B cell (primary cell): ENCODE measurements around the gene KYAT1. TPM values are rescaled to one million over a fixed set of nuclear protein-coding genes. Genes with fewer than 3 reads are reported as not detected.

Experiments
- ATAC-seq: fragments of 200-7000 bp; cut with Tn5 transposase; one replicate; pipeline ENCODE4 v1.10.0; 2021; ENCODE audit warnings: low read depth, mild to moderate bottlenecking, moderate number of reproducible peaks, moderate library complexity
- CTCF ChIA-PET: fragments of 350-600 bp; sonication (Branson Sonifier 250); formaldehyde crosslinking; loops from one replicate; lab custom pipeline; 2021; ENCODE audit warnings: antibody characterized with exemption, inconsistent platforms; lab: Charles Lee
- POLR2A ChIA-PET: fragments of 350-600 bp; sonication (Branson Sonifier 250); formaldehyde crosslinking; loops from one replicate; lab custom pipeline; 2021; ENCODE audit warnings: antibody characterized with exemption; lab: Charles Lee
- DNase-seq: peaks from one replicate; pipeline ENCODE4 v3.0.0; 2013
- H2AFZ ChIP-seq: 2 replicates; pipeline ENCODE4 v1.6.1; 2012; ENCODE audit warnings: mild to moderate bottlenecking, low read depth, low read length; ENCODE audit not compliant: insufficient read depth, poor library complexity, severe bottlenecking
- H3K27ac ChIP-seq, 2 donors: 1 replicate in 1 of 2; 2 replicates in 1 of 2; pipeline ENCODE4 v1.5.1; 2012 to 2013; ENCODE audit warnings: low read length in 2 of 2, mild to moderate bottlenecking in 2 of 2, moderate library complexity in 1 of 2
- H3K27me3 ChIP-seq, 4 experiments: fragments of 200-600 bp in 1 of 4; sonication (generic) in 1 of 4; replicated peaks in 1 of 4; 1 replicate in 2 of 4; 2 replicates in 2 of 4; pipeline versions ENCODE4 v1.6.1 to v1.7.0; 2013 to 2016; ENCODE audit warnings: low read length in 3 of 4, mild to moderate bottlenecking in 2 of 4, mixed read lengths in 1 of 4, moderate library complexity in 1 of 4; ENCODE audit not compliant: insufficient read depth in 4 of 4, control insufficient read depth in 3 of 4; ENCODE audit errors: control extremely low read depth in 1 of 4
- H3K36me3 ChIP-seq, 2 experiments: replicated peaks in 1 of 2; 1 replicate in 1 of 2; 2 replicates in 1 of 2; pipeline versions ENCODE4 v1.6.1 to v1.7.1; 2013; ENCODE audit warnings: low read length in 1 of 2; ENCODE audit not compliant: insufficient read depth in 2 of 2, control insufficient read depth in 1 of 2; ENCODE audit errors: control extremely low read depth in 1 of 2, extremely low read depth in 1 of 2
- H3K4me1 ChIP-seq, 2 donors: fragments of 200-600 bp in 1 of 2; sonication (generic) in 1 of 2; 1 replicate in 1 of 2; 2 replicates in 1 of 2; pipeline versions ENCODE4 v1.5.1 to v1.6.1; 2013 to 2017; ENCODE audit warnings: low read length in 2 of 2; ENCODE audit not compliant: control insufficient read depth in 2 of 2, insufficient read depth in 2 of 2
- H3K4me2 ChIP-seq: replicated peaks from 2 replicates; pipeline ENCODE3; 2012; ENCODE audit warnings: mild to moderate bottlenecking, low read depth, low read length; ENCODE audit not compliant: poor library complexity, severe bottlenecking
- H3K4me3 ChIP-seq, 5 experiments: fragments of 200-600 bp in 1 of 5; sonication (generic) in 1 of 5; 1 replicate in 3 of 5; 2 replicates in 2 of 5; pipeline versions ENCODE4 v1.5.1 to v1.7.0; 2011 to 2016; ENCODE audit warnings: low read length in 4 of 5, mild to moderate bottlenecking in 4 of 5, low read depth in 2 of 5, control low read depth in 1 of 5, moderate library complexity in 1 of 5; ENCODE audit not compliant: insufficient read depth in 1 of 5; ENCODE audit errors: control extremely low read depth in 1 of 5, extremely low read depth in 1 of 5
- H3K79me2 ChIP-seq: fragments of 200-600 bp; sonication (generic); one replicate; pipeline ENCODE4 v1.6.0; 2016; ENCODE audit warnings: low read length; ENCODE audit not compliant: control insufficient read depth, insufficient read depth
- H3K9ac ChIP-seq: fragments of 200-600 bp; sonication (generic); 2 replicates; pipeline ENCODE4 v1.6.1; 2017; ENCODE audit warnings: mild to moderate bottlenecking, low read length, moderate library complexity
- H3K9me3 ChIP-seq, 3 donors: one replicate each; pipeline versions ENCODE4 v1.6.1 to v1.7.1; 2013; ENCODE audit warnings: low read length in 2 of 3; ENCODE audit not compliant: control insufficient read depth in 2 of 3, insufficient read depth in 1 of 3; ENCODE audit errors: control extremely low read depth in 1 of 3
- H4K20me1 ChIP-seq: 2 replicates; pipeline ENCODE4 v1.6.0; 2012; ENCODE audit warnings: mild to moderate bottlenecking, low read length; ENCODE audit not compliant: insufficient read depth, control insufficient read depth, poor library complexity, severe bottlenecking
- H3K27ac Mint-ChIP-seq: one replicate; pipeline ENCODE4 v1.8.0; 2021; ENCODE audit warnings: mixed read lengths
- H3K27me3 Mint-ChIP-seq: one replicate; pipeline ENCODE4 v1.8.0; 2021; ENCODE audit warnings: mixed read lengths
- H3K4me1 Mint-ChIP-seq: one replicate; pipeline ENCODE4 v1.8.0; 2021; ENCODE audit warnings: mixed read lengths
- H3K4me3 Mint-ChIP-seq: one replicate; pipeline ENCODE4 v1.8.0; 2021; ENCODE audit warnings: mixed read lengths
- H3K9me3 Mint-ChIP-seq: one replicate; pipeline ENCODE4 v1.8.0; 2022; ENCODE audit warnings: mixed read lengths; ENCODE audit not compliant: insufficient read depth
- CTCF ChIP-seq: fragments of 200-600 bp; IDR thresholded peaks from one replicate; pipeline ENCODE4 v1.8.0; 2022; ENCODE audit warnings: antibody characterized with exemption, mild to moderate bottlenecking
- EZH2 ChIP-seq: IDR thresholded peaks from 2 replicates; pipeline ENCODE4 v1.6.1; 2012; ENCODE audit warnings: borderline replicate concordance, low read depth, mild to moderate bottlenecking, moderate library complexity, low read length; ENCODE audit not compliant: insufficient read depth, poor library complexity, severe bottlenecking
- WGBS: methylation state at CpG from one replicate; pipeline ENCODE4 v1.1.5; 2013; ENCODE audit warnings: missing lambda C conversion rate; ENCODE audit not compliant: insufficient coverage; 5-methylcytosine and 5-hydroxymethylcytosine counted together
- intact Hi-C: fragments of 100-400 bp; cut with micrococcal nuclease; formaldehyde crosslinking; loops from one replicate; pipeline ENCODE4 v1.10.0; 2022
- polyA plus RNA-seq: library from polyadenylated mRNA; depleted of rRNA; stranded (reverse); fragments of >200 nt; gene quantifications from 2 replicates; pipeline ENCODE4 v1.2.3, GENCODE V29; 2012
- total RNA-seq, 2 donors: library from RNA; stranded (reverse); fragments of 120-200 nt in 1 of 2; gene quantifications; 1 replicate in 1 of 2; 2 replicates in 1 of 2; pipeline versions ENCODE4 v1.2.3 to v1.2.4, GENCODE V29; 2013 to 2022

Gene KYAT1
- total and polyA plus RNA-seq, 2 donors (not counting 1 experiment from before 2014, with no cell fraction given), result 7.0 to 16.2 TPM

- ChIA-PET CTCF (interaction anchor here (0.7 kb wide), 1 partner anchor 82 kb away, joined by 3 read pairs; no protein-coding TSS in a partner anchor), POLR2A (no interaction called here)
- H3K27ac ChIP-seq, result no peak overlapping the region
- H3K9ac ChIP-seq, result no peak overlapping the region
- H3K4me3 ChIP-seq, result no peak overlapping the region
- no peak overlapping the region for H3K4me2 ChIP-seq
- no peaks in the 10 kb centered on the region for H3K36me3 ChIP-seq
- no peaks in the 10 kb centered on the region for H3K4me1 ChIP-seq
- no peaks in the 10 kb centered on the region for H3K27me3 Mint-ChIP-seq
- H3K9me3 ChIP-seq, result peaks cover 0 to 31% (median 4%) of the 10 kb centered on the region in 3 donors
- H4K20me1 ChIP-seq, result no peaks in the 10 kb centered on the region
- no peaks in the 10 kb centered on the region for H3K9me3 Mint-ChIP-seq
- H3K79me2 ChIP-seq, result peaks cover 15% of the 10 kb centered on the region
- no peaks in the 10 kb centered on the region for H3K27me3 ChIP-seq
- no peak for ATAC-seq
- no peak overlapping the region for H2AFZ ChIP-seq
- H3K4me3 Mint-ChIP-seq, result no peak overlapping the region
- TF ChIP-seq CTCF (no peak), EZH2 (no peak)
- intact Hi-C loops, result no loop called here
- H3K4me1 Mint-ChIP-seq, result no peaks in the 10 kb centered on the region
- no peak for DNase-seq
- WGBS, result no CpG with 5 or more reads among the region's 1 CpG
- no peak overlapping the region for H3K27ac Mint-ChIP-seq
Measured at GRCh38 chr9:128847803-128848202, 33.9 kb downstream of the KYAT1 start.

DNA sequence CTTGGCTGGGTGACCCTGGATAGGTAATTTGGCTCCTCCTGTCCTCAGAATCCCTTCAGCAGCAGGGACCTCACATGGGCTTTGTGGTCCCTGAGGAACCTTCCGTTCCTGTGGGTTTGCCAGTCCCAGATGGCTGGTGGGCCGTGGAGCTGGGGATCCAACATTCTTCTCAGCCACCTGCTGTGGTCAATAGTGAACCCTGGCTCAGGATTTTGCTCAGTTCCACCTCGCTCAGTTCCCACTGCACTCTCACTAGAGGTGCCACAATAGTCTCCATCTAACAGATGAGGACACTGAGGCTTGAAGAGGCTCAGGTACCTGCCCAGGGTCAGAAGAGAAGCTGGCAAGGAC, 35.1 kb downstream of the KYAT1 start:
- H3K4me3 Mint-ChIP-seq, result no peak overlapping the region

More for the DNA sequence above, 35.1 kb downstream of the KYAT1 start:
- no peaks in the 10 kb centered on the region for H3K4me1 ChIP-seq
- no peaks in the 10 kb centered on the region for H3K27me3 ChIP-seq
- H2AFZ ChIP-seq, result no peak overlapping the region
- H3K27ac ChIP-seq, result no peak overlapping the region
- intact Hi-C loops, result no loop called here
- H3K4me3 ChIP-seq, result no peak overlapping the region
- ATAC-seq, result no peak
- WGBS, result 79% methylated on average over 3 of the region's 3 CpGs
- H3K9ac ChIP-seq, result no peak overlapping the region
- H3K9me3 ChIP-seq, result peaks cover 0 to 26% (median 4%) of the 10 kb centered on the region in 3 donors
- no peaks in the 10 kb centered on the region for H3K9me3 Mint-ChIP-seq
- no peaks in the 10 kb centered on the region for H4K20me1 ChIP-seq
- no peaks in the 10 kb centered on the region for H3K27me3 Mint-ChIP-seq
- H3K36me3 ChIP-seq, result peaks cover 0 to 6% of the 10 kb centered on the region in 2 experiments
- peaks cover 2% of the 10 kb centered on the region for H3K4me1 Mint-ChIP-seq
- H3K79me2 ChIP-seq, result peaks cover 15% of the 10 kb centered on the region
- TF ChIP-seq CTCF (no peak), EZH2 (no peak)
- ChIA-PET CTCF (no interaction called here), POLR2A (no interaction called here)
- no peak overlapping the region for H3K27ac Mint-ChIP-seq
- DNase-seq, result no peak
- no peak overlapping the region for H3K4me2 ChIP-seq
